ENCODE measurements around the gene FOXI1. TPM values are rescaled to one million over a fixed set of nuclear protein-coding genes. Genes with fewer than 3 reads are reported as not detected.

The FOXI1 gene
- total RNA-seq, 1 experiment from 2014 or later, result not detected

DNA sequence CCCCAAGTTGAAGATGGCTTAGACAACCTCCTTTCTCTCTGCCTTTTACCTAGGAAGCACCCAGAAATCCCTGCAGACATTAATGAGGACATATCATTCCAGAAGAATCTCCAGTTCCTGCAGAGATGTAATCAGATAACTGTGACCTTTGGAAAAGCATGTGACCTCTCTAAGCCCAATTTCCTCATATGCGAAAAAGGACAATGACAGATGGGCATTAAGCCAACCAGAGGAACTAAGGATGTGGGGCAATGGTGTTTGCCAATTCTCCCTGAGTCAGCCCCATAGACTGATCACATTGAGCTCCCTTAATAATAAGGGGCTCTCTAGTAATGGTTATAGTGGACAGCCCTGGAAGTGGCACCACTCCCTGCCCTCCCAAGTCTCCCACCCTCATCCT is 10.1 kb upstream of the FOXI1 start:
- ChIA-PET RAD21 (ENCODE audit: low non-redundant PET in 1 of 2, low total read pairs in 2 of 2, uncharacterized antibody in 2 of 2, unreplicated experiment in 2 of 2) (interaction anchor here in 1 of 2 experiments (1.3 kb wide), 1 partner anchor 121 kb away, joined by 3 read pairs; no protein-coding TSS in a partner anchor), CTCF (interaction anchor here (1.5 kb wide), 1 partner anchor 121 kb away, joined by 4 read pairs; no protein-coding TSS in a partner anchor), POLR2A (no interaction called here)
- Histone ChIP-seq H3K4me3 (replicated peaks in 1 of 2; ENCODE audit: low read depth in 1 of 2, low read length in 2 of 2) (no peak overlapping the region), H2AFZ (ENCODE audit: low read depth, low read length, poor library complexity, severe bottlenecking) (no peak overlapping the region), H3K9me3 (ENCODE audit: control insufficient read depth in 1 of 2, insufficient read depth in 1 of 2, low read depth in 1 of 2, low read length in 2 of 2) (no peaks in the 10 kb centered on the region), H3K4me2 (ENCODE audit: low read length) (no peak overlapping the region), H3K9ac (ENCODE audit: low read length) (no peak overlapping the region), H3K79me2 (ENCODE audit: insufficient read depth, low read length) (no peaks in the 10 kb centered on the region), H3K9me2 (ENCODE audit: insufficient read depth) (no peaks in the 10 kb centered on the region), H3K36me3 (ENCODE audit: control insufficient read depth in 1 of 2, insufficient read depth in 2 of 2, low read length in 2 of 2) (no peaks in the 10 kb centered on the region), H3K4me1 (ENCODE audit: control insufficient read depth in 1 of 2, insufficient read depth in 2 of 2, low read length in 2 of 2) (no peaks in the 10 kb centered on the region), H4K20me1 (ENCODE audit: insufficient read depth) (no peaks in the 10 kb centered on the region), H3K27me3 (ENCODE audit: insufficient read depth, low read length) (peaks cover 54% of the 10 kb centered on the region), H3K27ac (ENCODE audit: low read depth, low read length) (no peak overlapping the region)
- TF ChIP-seq YY1 (IDR thresholded peaks at IDR 0.05; ENCODE audit: extremely low read depth, insufficient replicate concordance, low read depth, low read length) (no peak), POLR2A (IDR thresholded peaks at IDR 0.05; ENCODE audit: borderline replicate concordance, extremely low read depth, insufficient read depth, insufficient read length) (no peak), FOSL1 (IDR thresholded peaks at IDR 0.05; ENCODE audit: low read depth) (no peak), ZBTB33 (IDR thresholded peaks at IDR 0.05; ENCODE audit: extremely low read depth, insufficient replicate concordance, low read length) (no peak)
- no TSS peak for BruUV-seq (replicated peaks)
- no peak for DNase-seq (ENCODE audit: low read depth, low spot score)
- intact Hi-C loops (cut with micrococcal nuclease), result no loop called here
- ATAC-seq, result no peak

- ChIA-PET POLR2A (no interaction called here), RAD21 (ENCODE audit: low non-redundant PET in 1 of 2, low total read pairs in 2 of 2, uncharacterized antibody in 2 of 2, unreplicated experiment in 2 of 2) (no interaction called here), CTCF (interaction anchor here (1.2 kb wide), 1 partner anchor 118 kb away, joined by 6 read pairs; no protein-coding TSS in a partner anchor)
- H3K9ac ChIP-seq (ENCODE audit: low read length), result no peak overlapping the region
- H3K4me2 ChIP-seq (ENCODE audit: low read length), result no peak overlapping the region
- H3K9me2 ChIP-seq (ENCODE audit: insufficient read depth), result no peaks in the 10 kb centered on the region
- no peak overlapping the region for H3K4me3 ChIP-seq (replicated peaks in 1 of 2; ENCODE audit: low read depth in 1 of 2, low read length in 2 of 2)
- H3K36me3 ChIP-seq (ENCODE audit: control insufficient read depth in 1 of 2, insufficient read depth in 2 of 2, low read length in 2 of 2), result no peaks in the 10 kb centered on the region
- DNase-seq (ENCODE audit: low read depth, low spot score) (no peak), ATAC-seq (no peak)
- H3K27me3 ChIP-seq (ENCODE audit: insufficient read depth, low read length), result peaks cover 34% of the 10 kb centered on the region
- TF ChIP-seq ZNF274 (IDR thresholded peaks at IDR 0.05; ENCODE audit: low read depth, low read length) (no peak), EGR1 (IDR thresholded peaks at IDR 0.05; ENCODE audit: low read depth) (no peak), CBX3 (IDR thresholded peaks at IDR 0.05; ENCODE audit: low read depth) (no peak)
- no peak overlapping the region for H3K27ac ChIP-seq (ENCODE audit: low read depth, low read length)
- BruUV-seq (replicated peaks), result no TSS peak
- H2AFZ ChIP-seq (ENCODE audit: low read depth, low read length, poor library complexity, severe bottlenecking), result no peak overlapping the region
- H3K9me3 ChIP-seq (ENCODE audit: control insufficient read depth in 1 of 2, insufficient read depth in 1 of 2, low read depth in 1 of 2, low read length in 2 of 2), result no peaks in the 10 kb centered on the region
- no peaks in the 10 kb centered on the region for H3K79me2 ChIP-seq (ENCODE audit: insufficient read depth, low read length)
- intact Hi-C loops (cut with micrococcal nuclease), result no loop called here
- H3K4me1 ChIP-seq (ENCODE audit: control insufficient read depth in 1 of 2, insufficient read depth in 2 of 2, low read length in 2 of 2), result no peaks in the 10 kb centered on the region
- H4K20me1 ChIP-seq (ENCODE audit: insufficient read depth), result no peaks in the 10 kb centered on the region
Observed at GRCh38 chr5:170097934-170098333, 7.8 kb upstream of the FOXI1 start.

Measured in HCT116 (cell line).